Measurements from ENCODE around the gene RNASEH1. TPM values are rescaled to one million over a fixed set of nuclear protein-coding genes. Genes with fewer than 3 reads are reported as not detected.

The RNASEH1 gene
- total and polyA plus RNA-seq, 2 experiments from 2014 or later, result 33.2 to 40.7 TPM

DNA sequence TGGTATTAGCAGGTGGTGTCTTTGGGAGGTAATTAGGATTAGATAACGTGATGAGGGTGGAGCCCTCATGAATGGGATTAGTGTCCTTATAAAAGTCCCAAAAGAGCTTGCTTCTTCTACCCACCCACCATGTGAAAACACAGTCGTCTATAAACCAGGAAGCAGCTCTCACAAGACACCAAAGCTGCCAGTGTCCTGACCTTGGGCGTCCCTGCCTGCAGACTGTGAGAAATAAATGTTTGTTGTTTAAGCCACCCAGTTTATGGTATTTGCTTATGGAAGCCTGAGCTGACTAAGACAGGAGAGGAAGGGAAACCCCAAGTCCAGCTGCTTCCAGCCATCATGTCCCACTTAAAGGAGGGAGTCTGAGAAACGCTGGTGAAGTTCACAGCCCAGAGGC, 52.4 kb downstream of the RNASEH1 start:
- H3K27ac ChIP-seq (ENCODE audit: low read depth), result no peak overlapping the region
- Mint-ChIP-seq H3K27me3 (ENCODE audit: insufficient read depth, low read depth, poor library complexity) (peaks cover 4% of the 10 kb centered on the region), H3K4me3 (no peak overlapping the region), H3K9me3 (no peaks in the 10 kb centered on the region), H3K27ac (no peak overlapping the region), H3K4me1 (no peaks in the 10 kb centered on the region), H3K36me3 (ENCODE audit: low read depth) (peaks cover 24% of the 10 kb centered on the region)
- peaks cover 7% of the 10 kb centered on the region; the same call in 1 of the 2 replicates for H3F3A ChIP-seq (replicated peaks; ENCODE audit: low read depth)
- H3K36me3 ChIP-seq (ENCODE audit: insufficient read depth), result no peaks in the 10 kb centered on the region
- TF ChIP-seq CREB1 (CRISPR knock-in tag; IDR thresholded peaks at IDR 0.05; ENCODE audit: low read depth) (no peak), POLR2AphosphoS5 (IDR thresholded peaks at IDR 0.05; ENCODE audit: low read depth) (no peak)
- H4K20me1 ChIP-seq (replicated peaks; ENCODE audit: insufficient read depth), result 0 out of 2 replicates have a peak, but pooled peaks cover 3% of the 10 kb centered on the region
- no peaks in the 10 kb centered on the region for H3K9me2 ChIP-seq (ENCODE audit: insufficient read depth)
- no peak overlapping the region for H3K4me2 ChIP-seq
- H3K27me3 ChIP-seq (ENCODE audit: insufficient read depth), result no peaks in the 10 kb centered on the region
- DNase-seq (ENCODE audit: low spot score) (no peak), ATAC-seq (no peak)
- no peaks in the 10 kb centered on the region for H3K4me1 ChIP-seq (ENCODE audit: insufficient read depth)
- H3K4me3 ChIP-seq, result no peak overlapping the region
- no peaks in the 10 kb centered on the region for H3K79me2 ChIP-seq (replicated peaks; ENCODE audit: insufficient read depth)
- no peak overlapping the region for H2AFZ ChIP-seq

DNA sequence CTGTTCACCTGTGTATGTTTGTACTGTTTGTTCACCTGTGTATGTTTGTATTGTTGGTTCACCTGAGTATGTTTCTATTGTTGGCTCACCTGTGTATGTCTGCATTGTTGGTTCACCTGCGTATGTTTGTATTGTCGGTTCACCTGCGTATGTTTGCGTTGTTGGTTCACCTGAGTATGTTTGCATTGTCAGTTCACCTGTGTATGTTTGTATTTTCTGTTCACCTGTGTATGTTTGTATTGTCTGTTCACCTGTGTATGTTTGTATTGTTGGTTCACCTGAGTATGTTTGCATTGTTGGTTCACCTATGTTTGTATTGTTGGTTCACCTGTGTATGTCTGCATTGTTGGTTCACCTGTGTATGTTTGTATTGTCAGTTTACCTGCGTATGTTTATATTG, 53.4 kb downstream of the RNASEH1 start:
- H2AFZ ChIP-seq, result no peak overlapping the region
- no peak overlapping the region for H3K4me3 ChIP-seq
- no peak overlapping the region for H3K27ac Mint-ChIP-seq
- H4K20me1 ChIP-seq (replicated peaks; ENCODE audit: insufficient read depth), result 0 out of 2 replicates have a peak, but pooled peaks cover 3% of the 10 kb centered on the region
- H3K36me3 ChIP-seq (ENCODE audit: insufficient read depth), result no peaks in the 10 kb centered on the region
- H3K79me2 ChIP-seq (replicated peaks; ENCODE audit: insufficient read depth), result no peaks in the 10 kb centered on the region
- no peaks in the 10 kb centered on the region for H3K4me1 ChIP-seq (ENCODE audit: insufficient read depth)
- H3K9me2 ChIP-seq (ENCODE audit: insufficient read depth), result no peaks in the 10 kb centered on the region
- no peak overlapping the region for H3K4me2 ChIP-seq
- ATAC-seq (no peak), DNase-seq (ENCODE audit: low spot score) (no peak)
- peaks cover 4% of the 10 kb centered on the region for H3K27me3 Mint-ChIP-seq (ENCODE audit: insufficient read depth, low read depth, poor library complexity)
- H3K4me3 Mint-ChIP-seq, result no peak overlapping the region
- no peaks in the 10 kb centered on the region for H3K27me3 ChIP-seq (ENCODE audit: insufficient read depth)
- H3K27ac ChIP-seq (ENCODE audit: low read depth), result no peak overlapping the region
- H3K36me3 Mint-ChIP-seq (ENCODE audit: low read depth), result peaks cover 22% of the 10 kb centered on the region
- H3K4me1 Mint-ChIP-seq, result no peaks in the 10 kb centered on the region
- H3K9me3 Mint-ChIP-seq, result no peaks in the 10 kb centered on the region
- peaks cover 7% of the 10 kb centered on the region; the same call in 1 of the 2 replicates for H3F3A ChIP-seq (replicated peaks; ENCODE audit: low read depth)
- TF ChIP-seq, protein P1, sequence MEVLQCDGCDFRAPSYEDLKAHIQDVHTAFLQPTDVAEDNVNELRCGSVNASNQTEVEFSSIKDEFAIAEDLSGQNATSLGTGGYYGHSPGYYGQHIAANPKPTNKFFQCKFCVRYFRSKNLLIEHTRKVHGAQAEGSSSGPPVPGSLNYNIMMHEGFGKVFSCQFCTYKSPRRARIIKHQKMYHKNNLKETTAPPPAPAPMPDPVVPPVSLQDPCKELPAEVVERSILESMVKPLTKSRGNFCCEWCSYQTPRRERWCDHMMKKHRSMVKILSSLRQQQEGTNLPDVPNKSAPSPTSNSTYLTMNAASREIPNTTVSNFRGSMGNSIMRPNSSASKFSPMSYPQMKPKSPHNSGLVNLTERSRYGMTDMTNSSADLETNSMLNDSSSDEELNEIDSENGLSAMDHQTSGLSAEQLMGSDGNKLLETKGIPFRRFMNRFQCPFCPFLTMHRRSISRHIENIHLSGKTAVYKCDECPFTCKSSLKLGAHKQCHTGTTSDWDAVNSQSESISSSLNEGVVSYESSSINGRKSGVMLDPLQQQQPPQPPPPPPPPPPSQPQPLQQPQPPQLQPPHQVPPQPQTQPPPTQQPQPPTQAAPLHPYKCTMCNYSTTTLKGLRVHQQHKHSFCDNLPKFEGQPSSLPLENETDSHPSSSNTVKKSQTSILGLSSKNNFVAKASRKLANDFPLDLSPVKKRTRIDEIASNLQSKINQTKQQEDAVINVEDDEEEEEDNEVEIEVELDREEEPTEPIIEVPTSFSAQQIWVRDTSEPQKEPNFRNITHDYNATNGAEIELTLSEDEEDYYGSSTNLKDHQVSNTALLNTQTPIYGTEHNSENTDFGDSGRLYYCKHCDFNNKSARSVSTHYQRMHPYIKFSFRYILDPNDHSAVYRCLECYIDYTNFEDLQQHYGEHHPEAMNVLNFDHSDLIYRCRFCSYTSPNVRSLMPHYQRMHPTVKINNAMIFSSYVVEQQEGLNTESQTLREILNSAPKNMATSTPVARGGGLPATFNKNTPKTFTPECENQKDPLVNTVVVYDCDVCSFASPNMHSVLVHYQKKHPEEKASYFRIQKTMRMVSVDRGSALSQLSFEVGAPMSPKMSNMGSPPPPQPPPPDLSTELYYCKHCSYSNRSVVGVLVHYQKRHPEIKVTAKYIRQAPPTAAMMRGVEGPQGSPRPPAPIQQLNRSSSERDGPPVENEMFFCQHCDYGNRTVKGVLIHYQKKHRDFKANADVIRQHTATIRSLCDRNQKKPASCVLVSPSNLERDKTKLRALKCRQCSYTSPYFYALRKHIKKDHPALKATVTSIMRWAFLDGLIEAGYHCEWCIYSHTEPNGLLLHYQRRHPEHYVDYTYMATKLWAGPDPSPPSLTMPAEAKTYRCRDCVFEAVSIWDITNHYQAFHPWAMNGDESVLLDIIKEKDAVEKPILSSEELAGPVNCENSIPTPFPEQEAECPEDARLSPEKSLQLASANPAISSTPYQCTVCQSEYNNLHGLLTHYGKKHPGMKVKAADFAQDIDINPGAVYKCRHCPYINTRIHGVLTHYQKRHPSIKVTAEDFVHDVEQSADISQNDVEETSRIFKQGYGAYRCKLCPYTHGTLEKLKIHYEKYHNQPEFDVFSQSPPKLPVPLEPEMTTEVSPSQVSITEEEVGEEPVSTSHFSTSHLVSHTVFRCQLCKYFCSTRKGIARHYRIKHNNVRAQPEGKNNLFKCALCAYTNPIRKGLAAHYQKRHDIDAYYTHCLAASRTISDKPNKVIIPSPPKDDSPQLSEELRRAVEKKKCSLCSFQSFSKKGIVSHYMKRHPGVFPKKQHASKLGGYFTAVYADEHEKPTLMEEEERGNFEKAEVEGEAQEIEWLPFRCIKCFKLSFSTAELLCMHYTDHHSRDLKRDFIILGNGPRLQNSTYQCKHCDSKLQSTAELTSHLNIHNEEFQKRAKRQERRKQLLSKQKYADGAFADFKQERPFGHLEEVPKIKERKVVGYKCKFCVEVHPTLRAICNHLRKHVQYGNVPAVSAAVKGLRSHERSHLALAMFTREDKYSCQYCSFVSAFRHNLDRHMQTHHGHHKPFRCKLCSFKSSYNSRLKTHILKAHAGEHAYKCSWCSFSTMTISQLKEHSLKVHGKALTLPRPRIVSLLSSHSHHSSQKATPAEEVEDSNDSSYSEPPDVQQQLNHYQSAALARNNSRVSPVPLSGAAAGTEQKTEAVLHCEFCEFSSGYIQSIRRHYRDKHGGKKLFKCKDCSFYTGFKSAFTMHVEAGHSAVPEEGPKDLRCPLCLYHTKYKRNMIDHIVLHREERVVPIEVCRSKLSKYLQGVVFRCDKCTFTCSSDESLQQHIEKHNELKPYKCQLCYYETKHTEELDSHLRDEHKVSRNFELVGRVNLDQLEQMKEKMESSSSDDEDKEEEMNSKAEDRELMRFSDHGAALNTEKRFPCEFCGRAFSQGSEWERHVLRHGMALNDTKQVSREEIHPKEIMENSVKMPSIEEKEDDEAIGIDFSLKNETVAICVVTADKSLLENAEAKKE (CRISPR knock-in tag; IDR thresholded peaks at IDR 0.05), result no peak
- no peak for TF ChIP-seq POLR2AphosphoS5 (IDR thresholded peaks at IDR 0.05; ENCODE audit: low read depth)
- TF ChIP-seq EZH2phosphoT487 (IDR thresholded peaks at IDR 0.05; ENCODE audit: unreplicated experiment), result no peak
- TF ChIP-seq EZH2 (IDR thresholded peaks at IDR 0.05; ENCODE audit: low read depth, unreplicated experiment), result no peak
- TF ChIP-seq, protein P2, sequence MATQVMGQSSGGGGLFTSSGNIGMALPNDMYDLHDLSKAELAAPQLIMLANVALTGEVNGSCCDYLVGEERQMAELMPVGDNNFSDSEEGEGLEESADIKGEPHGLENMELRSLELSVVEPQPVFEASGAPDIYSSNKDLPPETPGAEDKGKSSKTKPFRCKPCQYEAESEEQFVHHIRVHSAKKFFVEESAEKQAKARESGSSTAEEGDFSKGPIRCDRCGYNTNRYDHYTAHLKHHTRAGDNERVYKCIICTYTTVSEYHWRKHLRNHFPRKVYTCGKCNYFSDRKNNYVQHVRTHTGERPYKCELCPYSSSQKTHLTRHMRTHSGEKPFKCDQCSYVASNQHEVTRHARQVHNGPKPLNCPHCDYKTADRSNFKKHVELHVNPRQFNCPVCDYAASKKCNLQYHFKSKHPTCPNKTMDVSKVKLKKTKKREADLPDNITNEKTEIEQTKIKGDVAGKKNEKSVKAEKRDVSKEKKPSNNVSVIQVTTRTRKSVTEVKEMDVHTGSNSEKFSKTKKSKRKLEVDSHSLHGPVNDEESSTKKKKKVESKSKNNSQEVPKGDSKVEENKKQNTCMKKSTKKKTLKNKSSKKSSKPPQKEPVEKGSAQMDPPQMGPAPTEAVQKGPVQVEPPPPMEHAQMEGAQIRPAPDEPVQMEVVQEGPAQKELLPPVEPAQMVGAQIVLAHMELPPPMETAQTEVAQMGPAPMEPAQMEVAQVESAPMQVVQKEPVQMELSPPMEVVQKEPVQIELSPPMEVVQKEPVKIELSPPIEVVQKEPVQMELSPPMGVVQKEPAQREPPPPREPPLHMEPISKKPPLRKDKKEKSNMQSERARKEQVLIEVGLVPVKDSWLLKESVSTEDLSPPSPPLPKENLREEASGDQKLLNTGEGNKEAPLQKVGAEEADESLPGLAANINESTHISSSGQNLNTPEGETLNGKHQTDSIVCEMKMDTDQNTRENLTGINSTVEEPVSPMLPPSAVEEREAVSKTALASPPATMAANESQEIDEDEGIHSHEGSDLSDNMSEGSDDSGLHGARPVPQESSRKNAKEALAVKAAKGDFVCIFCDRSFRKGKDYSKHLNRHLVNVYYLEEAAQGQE (IDR thresholded peaks at IDR 0.05; ENCODE audit: unreplicated experiment), result no peak
- TF ChIP-seq, protein P3, sequence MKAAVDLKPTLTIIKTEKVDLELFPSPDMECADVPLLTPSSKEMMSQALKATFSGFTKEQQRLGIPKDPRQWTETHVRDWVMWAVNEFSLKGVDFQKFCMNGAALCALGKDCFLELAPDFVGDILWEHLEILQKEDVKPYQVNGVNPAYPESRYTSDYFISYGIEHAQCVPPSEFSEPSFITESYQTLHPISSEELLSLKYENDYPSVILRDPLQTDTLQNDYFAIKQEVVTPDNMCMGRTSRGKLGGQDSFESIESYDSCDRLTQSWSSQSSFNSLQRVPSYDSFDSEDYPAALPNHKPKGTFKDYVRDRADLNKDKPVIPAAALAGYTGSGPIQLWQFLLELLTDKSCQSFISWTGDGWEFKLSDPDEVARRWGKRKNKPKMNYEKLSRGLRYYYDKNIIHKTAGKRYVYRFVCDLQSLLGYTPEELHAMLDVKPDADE (IDR thresholded peaks at IDR 0.05), result no peak
- TF ChIP-seq ZNF114 (CRISPR knock-in tag; IDR thresholded peaks at IDR 0.05), result no peak
- no peak for TF ChIP-seq CREB1 (CRISPR knock-in tag; IDR thresholded peaks at IDR 0.05; ENCODE audit: low read depth)
- TF ChIP-seq ZNF331 (CRISPR knock-in tag; IDR thresholded peaks at IDR 0.05; ENCODE audit: low read depth), result no peak
- TF ChIP-seq NANOG (IDR thresholded peaks at IDR 0.05; ENCODE audit: borderline replicate concordance), result no peak
- TF ChIP-seq STAT1 (IDR thresholded peaks at IDR 0.05; ENCODE audit: unreplicated experiment), result no peak

Data from GM23338 (cell line).